ENCODE measurements around the gene RGS2.

DNA sequence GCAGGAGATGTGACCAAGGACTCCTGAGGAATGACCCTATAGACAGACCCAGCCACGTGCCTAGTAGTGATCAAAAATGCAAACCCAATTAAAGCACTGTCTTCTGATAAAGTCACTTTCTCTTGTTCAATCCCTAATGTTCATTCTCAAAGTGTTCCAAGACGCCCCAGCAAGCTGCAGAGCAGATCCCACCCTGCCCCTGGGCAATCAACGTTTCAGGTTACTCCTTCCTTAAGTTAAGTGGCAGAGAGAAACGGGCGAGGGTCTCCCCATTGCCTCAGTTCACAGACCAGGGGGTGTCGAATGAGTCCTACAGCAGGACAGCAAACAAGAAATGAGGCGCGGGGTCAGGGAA is 699 bp upstream of the RGS2 start:
- no peak for TF ChIP-seq EZH2phosphoT487 (IDR thresholded peaks at IDR 0.05; ENCODE audit: low read depth)
- TF ChIP-seq, protein P1, sequence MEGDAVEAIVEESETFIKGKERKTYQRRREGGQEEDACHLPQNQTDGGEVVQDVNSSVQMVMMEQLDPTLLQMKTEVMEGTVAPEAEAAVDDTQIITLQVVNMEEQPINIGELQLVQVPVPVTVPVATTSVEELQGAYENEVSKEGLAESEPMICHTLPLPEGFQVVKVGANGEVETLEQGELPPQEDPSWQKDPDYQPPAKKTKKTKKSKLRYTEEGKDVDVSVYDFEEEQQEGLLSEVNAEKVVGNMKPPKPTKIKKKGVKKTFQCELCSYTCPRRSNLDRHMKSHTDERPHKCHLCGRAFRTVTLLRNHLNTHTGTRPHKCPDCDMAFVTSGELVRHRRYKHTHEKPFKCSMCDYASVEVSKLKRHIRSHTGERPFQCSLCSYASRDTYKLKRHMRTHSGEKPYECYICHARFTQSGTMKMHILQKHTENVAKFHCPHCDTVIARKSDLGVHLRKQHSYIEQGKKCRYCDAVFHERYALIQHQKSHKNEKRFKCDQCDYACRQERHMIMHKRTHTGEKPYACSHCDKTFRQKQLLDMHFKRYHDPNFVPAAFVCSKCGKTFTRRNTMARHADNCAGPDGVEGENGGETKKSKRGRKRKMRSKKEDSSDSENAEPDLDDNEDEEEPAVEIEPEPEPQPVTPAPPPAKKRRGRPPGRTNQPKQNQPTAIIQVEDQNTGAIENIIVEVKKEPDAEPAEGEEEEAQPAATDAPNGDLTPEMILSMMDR (IDR thresholded peaks at IDR 0.05; ENCODE audit: low read depth, low read length) = no peak

Data from OCI-LY3 (cell line).